Measurements from ENCODE around the gene WWOX.
A peak's percentile ranks its signal among the peaks of the same experiment; 100 is the strongest.

WWOX gene

DNA sequence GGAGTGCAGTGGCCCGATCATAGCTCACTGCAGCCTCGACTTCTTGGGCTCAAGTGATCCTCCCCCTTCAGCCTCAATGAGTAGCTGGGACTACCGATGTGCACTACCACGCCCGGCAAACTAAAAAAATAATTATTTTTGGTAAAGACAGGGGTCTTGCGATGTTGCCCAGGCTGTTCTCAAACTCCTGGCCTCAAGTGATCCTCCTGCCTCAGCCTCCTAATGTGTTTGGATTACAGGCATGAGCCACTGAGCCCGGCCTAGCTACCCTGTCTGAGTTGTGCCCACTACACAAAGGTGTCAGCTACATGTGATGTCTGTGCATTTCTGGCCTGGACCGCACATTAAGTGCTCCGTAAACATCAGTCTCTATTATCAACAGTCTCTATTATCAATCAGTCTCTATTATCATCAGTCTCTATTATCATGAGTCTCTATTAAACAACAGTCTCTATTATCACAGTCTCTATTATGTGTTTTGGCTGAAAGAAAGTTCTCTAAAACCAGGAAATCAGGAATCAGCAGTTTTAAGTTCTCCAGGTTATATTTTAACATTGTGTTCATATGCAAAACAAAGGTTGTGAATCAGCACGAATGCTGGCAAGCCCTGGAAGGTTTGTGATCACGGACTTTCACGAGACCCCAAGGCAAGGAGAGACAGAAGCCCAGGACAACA is 721 bp upstream of the WWOX start:
- H3K36me3 ChIP-seq (ENCODE audit: control insufficient read depth, insufficient read depth, low read length), result no peaks in the 10 kb centered on the region
- no peak for DNase-seq (ENCODE audit: extremely low read depth, insufficient read length)
- H3K27me3 ChIP-seq (replicated peaks; ENCODE audit: control insufficient read depth, insufficient read depth, low read length), result no peaks in the 10 kb centered on the region
- H3K4me3 ChIP-seq (replicated peaks; ENCODE audit: low read depth, low read length), result peak overlapping the region; percentile 54
- TF ChIP-seq, protein P1, sequence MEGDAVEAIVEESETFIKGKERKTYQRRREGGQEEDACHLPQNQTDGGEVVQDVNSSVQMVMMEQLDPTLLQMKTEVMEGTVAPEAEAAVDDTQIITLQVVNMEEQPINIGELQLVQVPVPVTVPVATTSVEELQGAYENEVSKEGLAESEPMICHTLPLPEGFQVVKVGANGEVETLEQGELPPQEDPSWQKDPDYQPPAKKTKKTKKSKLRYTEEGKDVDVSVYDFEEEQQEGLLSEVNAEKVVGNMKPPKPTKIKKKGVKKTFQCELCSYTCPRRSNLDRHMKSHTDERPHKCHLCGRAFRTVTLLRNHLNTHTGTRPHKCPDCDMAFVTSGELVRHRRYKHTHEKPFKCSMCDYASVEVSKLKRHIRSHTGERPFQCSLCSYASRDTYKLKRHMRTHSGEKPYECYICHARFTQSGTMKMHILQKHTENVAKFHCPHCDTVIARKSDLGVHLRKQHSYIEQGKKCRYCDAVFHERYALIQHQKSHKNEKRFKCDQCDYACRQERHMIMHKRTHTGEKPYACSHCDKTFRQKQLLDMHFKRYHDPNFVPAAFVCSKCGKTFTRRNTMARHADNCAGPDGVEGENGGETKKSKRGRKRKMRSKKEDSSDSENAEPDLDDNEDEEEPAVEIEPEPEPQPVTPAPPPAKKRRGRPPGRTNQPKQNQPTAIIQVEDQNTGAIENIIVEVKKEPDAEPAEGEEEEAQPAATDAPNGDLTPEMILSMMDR (IDR thresholded peaks at IDR 0.05; ENCODE audit: insufficient read depth, low read length, poor library complexity, severe bottlenecking), result no peak

DNA sequence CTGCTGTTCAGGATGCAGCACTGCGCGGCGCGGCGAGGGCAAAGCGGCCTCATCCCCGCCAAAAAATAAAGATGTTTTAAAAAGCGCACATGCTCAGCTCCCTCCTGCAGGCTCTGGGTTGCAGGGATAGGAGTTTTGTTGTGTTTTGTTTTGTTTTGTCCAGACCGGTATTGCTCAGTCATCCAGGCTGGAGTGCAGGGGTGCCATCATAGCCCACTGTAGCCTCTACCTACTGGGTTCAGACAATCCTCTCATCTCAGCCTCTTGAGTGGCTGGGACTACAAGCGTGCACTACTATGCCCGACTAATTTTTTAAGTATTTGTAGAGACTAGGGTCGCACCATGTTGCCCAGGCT is 636 bp downstream of the WWOX start:
- H3K27me3 ChIP-seq (replicated peaks; ENCODE audit: control insufficient read depth, insufficient read depth, low read length), result no peaks in the 10 kb centered on the region
- no peaks in the 10 kb centered on the region for H3K36me3 ChIP-seq (ENCODE audit: control insufficient read depth, insufficient read depth, low read length)
- TF ChIP-seq, protein P1 (IDR thresholded peaks at IDR 0.05; ENCODE audit: insufficient read depth, low read length, poor library complexity, severe bottlenecking), result no peak
- DNase-seq (ENCODE audit: extremely low read depth, insufficient read length), result no peak
- H3K4me3 ChIP-seq (replicated peaks; ENCODE audit: low read depth, low read length), result peak overlapping the region; percentile 80

DNA sequence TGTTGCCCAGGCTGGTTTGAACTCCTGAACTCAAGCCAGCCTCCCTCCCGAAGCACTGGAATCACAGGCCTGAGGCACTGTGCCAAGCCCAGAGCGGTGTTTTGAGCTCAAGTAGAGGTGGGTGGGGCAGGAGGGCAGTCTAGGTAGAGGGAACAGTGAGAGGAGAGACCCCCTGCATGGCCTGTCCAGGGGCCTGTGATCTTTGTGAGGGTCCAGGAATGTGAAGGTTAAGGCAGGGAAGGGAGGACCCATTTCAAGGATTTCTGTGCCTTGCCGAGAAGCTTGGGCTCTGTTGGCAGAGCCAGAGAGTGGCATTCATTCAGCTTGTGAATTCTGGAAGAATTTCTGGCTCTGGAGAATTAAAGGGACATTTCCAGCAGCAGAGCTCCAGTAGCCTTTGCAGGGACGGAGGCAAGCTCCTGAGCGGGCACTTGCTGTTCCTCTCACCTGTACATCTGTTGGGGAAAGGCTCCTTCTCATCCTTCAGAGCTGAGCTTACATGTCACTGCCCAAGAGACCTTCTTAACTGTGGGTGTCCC is 2.7 kb downstream of the WWOX start:
- Histone ChIP-seq H3K27me3 (replicated peaks; ENCODE audit: control insufficient read depth, insufficient read depth, low read length) (no peaks in the 10 kb centered on the region), H3K36me3 (ENCODE audit: control insufficient read depth, insufficient read depth, low read length) (no peaks in the 10 kb centered on the region), H3K4me3 (replicated peaks; ENCODE audit: low read depth, low read length) (no peak overlapping the region)
- DNase-seq (ENCODE audit: extremely low read depth, insufficient read length), result no peak
- TF ChIP-seq, protein P1 (IDR thresholded peaks at IDR 0.05; ENCODE audit: insufficient read depth, low read length, poor library complexity, severe bottlenecking), result no peak

DNA sequence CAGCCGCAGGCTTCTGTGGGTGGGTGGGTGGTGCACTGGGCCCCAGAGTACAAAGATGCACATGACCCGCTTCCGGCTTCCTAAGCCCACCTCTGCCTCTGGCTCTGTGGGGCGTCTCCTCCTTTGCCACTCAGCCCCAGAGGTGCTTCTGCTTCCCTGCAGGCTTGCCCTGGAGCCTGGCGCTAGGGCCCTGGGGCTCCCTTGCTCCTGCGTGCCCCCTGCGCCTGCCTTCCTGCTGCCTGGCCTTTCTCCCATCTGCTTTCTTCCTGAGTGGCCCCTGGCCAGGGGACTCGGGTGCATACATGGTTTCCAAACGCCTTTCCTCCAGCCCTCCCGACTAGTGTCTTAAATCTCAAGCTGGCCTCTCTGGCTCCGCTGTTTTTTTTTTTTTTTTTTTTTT is 3.4 kb downstream of the WWOX start:
- TF ChIP-seq, protein P1 (IDR thresholded peaks at IDR 0.05; ENCODE audit: insufficient read depth, low read length, poor library complexity, severe bottlenecking), result no peak
- no peaks in the 10 kb centered on the region for H3K27me3 ChIP-seq (replicated peaks; ENCODE audit: control insufficient read depth, insufficient read depth, low read length)
- no peak for DNase-seq (ENCODE audit: extremely low read depth, insufficient read length)
- no peaks in the 10 kb centered on the region for H3K36me3 ChIP-seq (ENCODE audit: control insufficient read depth, insufficient read depth, low read length)
- no peak overlapping the region for H3K4me3 ChIP-seq (replicated peaks; ENCODE audit: low read depth, low read length)

DNA sequence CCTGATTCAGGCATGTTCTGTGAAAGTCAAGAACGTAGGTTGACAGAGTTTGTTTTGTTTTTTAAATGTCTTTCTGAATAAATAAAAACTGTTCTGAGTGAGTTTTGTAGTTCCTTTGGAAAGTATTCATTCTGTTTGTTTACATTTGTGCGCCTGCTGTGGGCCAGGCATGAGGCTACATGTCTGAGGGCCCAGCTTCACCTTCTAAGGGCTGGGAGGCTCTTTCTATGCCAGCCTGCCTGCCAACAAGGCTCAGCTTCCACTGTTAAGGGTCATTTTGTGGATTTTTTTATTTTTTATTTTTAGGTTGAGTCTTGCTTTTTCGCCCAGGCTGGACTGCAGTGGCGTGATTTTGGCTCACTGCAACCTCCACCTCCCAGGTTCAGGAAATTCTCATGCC is 6.1 kb downstream of the WWOX start:
- DNase-seq (ENCODE audit: extremely low read depth, insufficient read length), result no peak
- Histone ChIP-seq H3K27me3 (replicated peaks; ENCODE audit: control insufficient read depth, insufficient read depth, low read length) (no peaks in the 10 kb centered on the region), H3K4me3 (replicated peaks; ENCODE audit: low read depth, low read length) (no peak overlapping the region), H3K36me3 (ENCODE audit: control insufficient read depth, insufficient read depth, low read length) (no peaks in the 10 kb centered on the region)
- TF ChIP-seq, protein P1 (IDR thresholded peaks at IDR 0.05; ENCODE audit: insufficient read depth, low read length, poor library complexity, severe bottlenecking), result no peak
